ENCODE data around the gene E2F8. TPM values are rescaled to one million over a fixed set of nuclear protein-coding genes. Genes with fewer than 3 reads are reported as not detected.
A peak's percentile ranks its signal among the peaks of the same experiment; 100 is the strongest.

The E2F8 gene
- total and polyA plus RNA-seq, 11 donors, result 0.84 to 6.6 (median 3.3) TPM

DNA sequence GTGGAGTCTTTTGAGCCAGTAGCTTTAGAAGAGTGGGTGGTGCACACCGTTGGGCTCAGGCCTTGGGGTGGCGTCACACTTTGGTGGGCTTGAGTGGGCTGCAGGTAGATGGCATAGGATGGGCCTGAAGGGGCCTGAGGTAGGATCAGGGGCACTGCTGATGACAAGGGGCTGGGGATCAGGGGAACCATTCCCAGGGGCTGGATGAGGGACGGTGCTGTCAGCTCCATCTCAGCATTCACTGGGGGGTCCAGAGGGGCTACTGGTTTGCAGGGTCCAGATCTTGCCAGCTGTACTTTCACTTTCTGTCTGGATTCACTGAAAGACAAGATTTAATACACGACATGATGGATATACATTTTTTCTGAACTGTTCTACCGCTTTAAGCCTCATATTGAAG lies 11.1 kb downstream of the E2F8 start:
- Histone ChIP-seq H3K27me3 (no peaks in the 10 kb centered on the region), H3K4me1 (peaks cover 0 to 14% (median 3%) of the 10 kb centered on the region in 12 donors), H3K4me3 (no peak overlapping the region), H3K36me3 (peaks cover 0 to 8% (median 0%) of the 10 kb centered on the region in 9 donors), H3K9me3 (no peaks in the 10 kb centered on the region), H3K27ac (no peak overlapping the region)
- ATAC-seq, result no peak
- 87 to 96% (median 90%) methylated on average over 5 of the region's 5 CpGs for WGBS, 4 donors
- no peak for DNase-seq
- intact Hi-C loops (cut with DNase I), result no loop called here
- no peak for TF ChIP-seq POLR2A (IDR thresholded peaks at IDR 0.05)
- TF ChIP-seq, protein P1, sequence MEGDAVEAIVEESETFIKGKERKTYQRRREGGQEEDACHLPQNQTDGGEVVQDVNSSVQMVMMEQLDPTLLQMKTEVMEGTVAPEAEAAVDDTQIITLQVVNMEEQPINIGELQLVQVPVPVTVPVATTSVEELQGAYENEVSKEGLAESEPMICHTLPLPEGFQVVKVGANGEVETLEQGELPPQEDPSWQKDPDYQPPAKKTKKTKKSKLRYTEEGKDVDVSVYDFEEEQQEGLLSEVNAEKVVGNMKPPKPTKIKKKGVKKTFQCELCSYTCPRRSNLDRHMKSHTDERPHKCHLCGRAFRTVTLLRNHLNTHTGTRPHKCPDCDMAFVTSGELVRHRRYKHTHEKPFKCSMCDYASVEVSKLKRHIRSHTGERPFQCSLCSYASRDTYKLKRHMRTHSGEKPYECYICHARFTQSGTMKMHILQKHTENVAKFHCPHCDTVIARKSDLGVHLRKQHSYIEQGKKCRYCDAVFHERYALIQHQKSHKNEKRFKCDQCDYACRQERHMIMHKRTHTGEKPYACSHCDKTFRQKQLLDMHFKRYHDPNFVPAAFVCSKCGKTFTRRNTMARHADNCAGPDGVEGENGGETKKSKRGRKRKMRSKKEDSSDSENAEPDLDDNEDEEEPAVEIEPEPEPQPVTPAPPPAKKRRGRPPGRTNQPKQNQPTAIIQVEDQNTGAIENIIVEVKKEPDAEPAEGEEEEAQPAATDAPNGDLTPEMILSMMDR (IDR thresholded peaks at IDR 0.05), result no peak

DNA sequence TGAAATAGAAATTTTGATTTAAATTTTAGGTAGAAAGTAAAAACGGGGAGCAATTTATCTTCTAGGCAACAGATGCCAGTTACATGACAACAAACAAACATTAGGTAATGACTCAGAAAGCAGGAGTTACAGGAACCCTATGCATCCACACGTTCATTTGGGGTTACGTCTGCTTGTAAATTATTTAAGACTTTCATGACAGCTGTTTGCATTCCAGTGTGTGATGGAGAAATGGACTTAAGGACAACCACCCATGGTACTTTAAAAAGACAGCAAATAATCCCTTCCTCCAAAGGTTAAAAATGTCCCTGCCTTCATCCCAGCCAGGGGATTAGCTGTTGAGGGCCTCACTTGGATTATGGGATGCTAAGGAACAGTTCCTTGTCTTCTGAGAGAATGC lies 11.8 kb downstream of the E2F8 start:
- Histone ChIP-seq H3K36me3 (peaks cover 0 to 8% (median 0%) of the 10 kb centered on the region in 9 donors), H3K9me3 (no peaks in the 10 kb centered on the region), H3K27me3 (no peaks in the 10 kb centered on the region), H3K27ac (no peak overlapping the region), H3K4me3 (no peak overlapping the region), H3K4me1 (peaks cover 0 to 15% (median 3%) of the 10 kb centered on the region in 12 donors)
- DNase-seq (no peak), ATAC-seq (no peak)
- intact Hi-C loops (cut with DNase I), result no loop called here
- TF ChIP-seq, protein P1 (IDR thresholded peaks at IDR 0.05), result no peak
- no peak for TF ChIP-seq POLR2A (IDR thresholded peaks at IDR 0.05)
- WGBS, 4 donors, result 78 to 84% (median 82%) methylated on average over 3 of the region's 3 CpGs

DNA sequence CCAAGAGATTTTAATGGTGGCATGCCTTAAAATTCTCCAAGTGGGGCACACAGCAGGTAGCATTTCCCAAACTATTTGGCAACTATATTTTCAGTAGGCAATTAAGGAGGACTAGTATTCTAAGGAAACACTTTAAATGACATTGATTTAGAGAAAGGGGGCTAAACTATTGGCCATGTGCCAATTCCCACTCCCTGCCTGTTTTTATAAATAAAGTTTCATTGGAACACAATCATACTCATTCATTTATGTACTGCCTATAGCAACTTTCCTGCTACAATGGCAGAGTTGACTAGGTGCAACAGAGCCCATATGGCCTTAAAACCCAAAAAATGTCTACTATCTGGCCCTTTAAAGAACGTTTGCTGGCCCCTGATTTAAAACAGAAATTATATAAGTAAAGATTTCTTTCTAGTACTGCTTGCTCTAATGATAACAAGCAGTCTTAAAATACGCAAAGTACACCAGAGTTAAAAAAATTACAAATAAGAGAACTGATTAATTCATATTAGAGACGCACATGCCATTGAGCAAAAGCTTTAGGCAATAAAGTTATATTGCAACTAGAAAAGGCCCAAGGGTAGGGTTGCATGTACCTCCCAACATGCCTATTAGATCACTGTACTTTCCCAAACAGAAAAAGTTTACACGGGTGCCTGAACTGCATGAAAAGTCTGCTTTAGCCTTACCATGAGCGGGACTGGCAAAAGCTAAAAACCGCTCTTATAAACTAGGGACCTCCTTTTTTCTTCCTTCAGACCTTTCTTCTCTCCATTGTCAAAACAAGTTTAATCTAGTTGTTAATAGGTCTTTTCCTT lies 14.2 kb downstream of the E2F8 start:
- Histone ChIP-seq H3K27ac (peak overlapping the region in 2 of 12 donors; percentile 19 to 62), H3K4me3 (no peak overlapping the region), H3K27me3 (no peaks in the 10 kb centered on the region), H3K36me3 (peaks cover 0 to 8% (median 0%) of the 10 kb centered on the region in 9 donors), H3K9me3 (peaks cover 0 to 8% (median 0%) of the 10 kb centered on the region in 12 donors), H3K4me1 (peaks cover 0 to 18% (median 0%) of the 10 kb centered on the region in 12 donors)
- 91 to 92% (median 91%) methylated on average over 6 of the region's 6 CpGs for WGBS, 4 donors
- TF ChIP-seq, protein P1 (IDR thresholded peaks at IDR 0.05), result no peak
- no peak for TF ChIP-seq POLR2A (IDR thresholded peaks at IDR 0.05)
- DNase-seq (no peak), ATAC-seq (no peak)
- intact Hi-C loops (cut with DNase I), result no loop called here

DNA sequence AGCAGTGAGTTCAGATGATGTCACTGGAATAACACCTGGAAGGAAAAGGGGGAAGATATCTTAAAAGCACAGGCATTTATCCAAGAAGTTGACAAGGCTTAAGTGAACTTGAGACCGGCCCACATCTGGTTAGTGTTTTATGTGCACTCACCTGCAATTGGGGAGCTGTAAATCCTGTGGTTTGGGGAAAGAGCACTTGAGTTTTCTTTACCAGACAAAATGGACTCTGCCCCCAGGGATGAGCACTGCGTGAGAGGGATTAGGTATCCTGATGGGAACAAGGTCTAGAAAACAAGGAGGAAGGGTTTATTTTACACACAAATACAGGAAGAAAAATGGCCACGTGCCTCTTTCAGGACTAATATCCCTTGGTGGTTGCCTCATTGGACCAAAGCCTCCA lies 15.2 kb downstream of the E2F8 start:
- 87 to 93% (median 91%) methylated on average over 3 of the region's 3 CpGs for WGBS, 4 donors
- no peak for ATAC-seq

More for the DNA sequence above, 15.2 kb downstream of the E2F8 start:
- intact Hi-C loops (cut with DNase I), result no loop called here
- Histone ChIP-seq H3K4me1 (peaks cover 0 to 28% (median 5%) of the 10 kb centered on the region in 12 donors), H3K27ac (peak overlapping the region in 7 of 12 donors; percentile 5 to 66 (median 56)), H3K27me3 (no peaks in the 10 kb centered on the region), H3K36me3 (peaks cover 0 to 8% (median 0%) of the 10 kb centered on the region in 9 donors), H3K9me3 (peaks cover 0 to 8% (median 0%) of the 10 kb centered on the region in 12 donors), H3K4me3 (no peak overlapping the region)
- TF ChIP-seq, protein P1 (IDR thresholded peaks at IDR 0.05), result no peak
- TF ChIP-seq POLR2A (IDR thresholded peaks at IDR 0.05), result no peak
- DNase-seq, result no peak

All from heart left ventricle (tissue), 16 donors.